MCF 10A (cell line): ENCODE results near the gene ENKUR. TPM values are rescaled to one million over a fixed set of nuclear protein-coding genes. Genes with fewer than 3 reads are reported as not detected.
A peak's percentile ranks its signal among the peaks of the same experiment; 100 is the strongest.
"Not testable (repeated sequence)": the region's sequence is repeated elsewhere in the genome, so short reads cannot be mapped to it uniquely, and the experiment has no call there.

Experiments used
- BruUV-seq: library from RNA; stranded (reverse); fragments of 400-500 nt; replicated peaks from 2 replicates; lab custom pipeline; 2021; lab: Mats Ljungman, UMichigan
- CTCF ChIA-PET: fragments of 300-600 bp; sonication (Branson Sonifier 250); formaldehyde crosslinking; extraction: SDS; loops from one replicate; lab custom pipeline; 2021; ENCODE audit warnings: antibody characterized with exemption, inconsistent platforms; lab: Yijun Ruan, JAX
- POLR2A ChIA-PET: fragments of 300-600, 350-650 bp; sonication (Branson Sonifier 250); formaldehyde crosslinking; extraction: SDS; loops from one replicate; lab custom pipeline; 2020; ENCODE audit warnings: antibody characterized with exemption, inconsistent platforms; lab: Yijun Ruan, JAX
- DNase-seq: peaks from one replicate; pipeline ENCODE4 v3.0.0-alpha.2; 2018; ENCODE audit not compliant: unreplicated experiment
- H3K27ac Mint-ChIP-seq: one replicate; pipeline ENCODE4 v1.8.0; 2022; ENCODE audit warnings: mild to moderate bottlenecking, low read depth, mixed read lengths; ENCODE audit not compliant: unreplicated experiment
- H3K27me3 Mint-ChIP-seq: one replicate; pipeline ENCODE4 v1.8.0; 2022; ENCODE audit warnings: mixed read lengths; ENCODE audit not compliant: insufficient read depth, unreplicated experiment
- H3K36me3 Mint-ChIP-seq: one replicate; pipeline ENCODE4 v1.8.0; 2022; ENCODE audit warnings: mild to moderate bottlenecking, moderate library complexity, mixed read lengths; ENCODE audit not compliant: insufficient read depth, unreplicated experiment
- H3K4me1 Mint-ChIP-seq: one replicate; pipeline ENCODE4 v1.8.0; 2022; ENCODE audit warnings: mixed read lengths; ENCODE audit not compliant: insufficient read depth, unreplicated experiment
- H3K4me3 Mint-ChIP-seq: one replicate; pipeline ENCODE4 v1.8.0; 2022; ENCODE audit warnings: mild to moderate bottlenecking, moderate library complexity, mixed read lengths; ENCODE audit not compliant: unreplicated experiment
- H3K9me3 Mint-ChIP-seq: one replicate; pipeline ENCODE4 v1.8.0; 2022; ENCODE audit warnings: mixed read lengths; ENCODE audit not compliant: unreplicated experiment
- intact Hi-C: fragments of 100-400 bp; cut with micrococcal nuclease; formaldehyde crosslinking; loops from 2 replicates; pipeline ENCODE4 v1.14.1; 2022
- total RNA-seq: library from RNA; stranded (reverse); gene quantifications from 2 replicates; pipeline ENCODE4 v1.2.3, GENCODE V29; 2022
- TF ChIP-seq, protein P1 (sequence below): fragments of 200-600 bp; IDR thresholded peaks from one replicate; pipeline ENCODE4 v1.8.0; 2022; ENCODE audit warnings: antibody characterized with exemption, mild to moderate bottlenecking; ENCODE audit not compliant: unreplicated experiment

The ENKUR gene
- total RNA-seq, 1 experiment from 2014 or later: 0.33 TPM

DNA sequence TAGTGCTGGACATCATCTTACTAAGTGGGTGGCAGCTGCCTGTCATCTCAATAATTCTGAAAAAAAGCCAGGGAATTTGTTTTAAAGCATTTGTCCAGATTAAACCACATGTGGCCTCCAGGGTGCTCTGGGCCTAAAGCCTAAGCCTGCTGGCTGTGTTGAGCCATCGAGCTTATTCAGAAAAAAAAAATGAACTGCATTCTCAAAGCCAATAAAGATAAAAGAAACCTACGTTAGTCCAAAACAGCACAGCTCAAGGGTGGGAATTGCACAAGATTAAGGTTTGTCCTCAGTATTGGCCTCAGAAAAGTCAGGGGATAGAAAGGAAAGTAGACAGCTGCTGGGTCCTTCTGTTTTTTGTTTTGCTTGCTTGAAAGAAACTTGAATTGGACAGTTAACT lies 41.0 kb downstream of the ENKUR start:
- Mint-ChIP-seq H3K27ac (peak overlapping the region; percentile 5), H3K36me3 (no peaks in the 10 kb centered on the region), H3K4me3 (no peak overlapping the region), H3K4me1 (peaks cover 11% of the 10 kb centered on the region), H3K9me3 (peaks cover 5% of the 10 kb centered on the region), H3K27me3 (no peaks in the 10 kb centered on the region)
- no TSS peak for BruUV-seq
- CTCF ChIA-PET: interaction anchor here (0.6 to 1.8 kb wide), 7 partner anchors 155 to 1085 kb away, joined by 3 to 5 read pairs (median 3); no protein-coding TSS in a partner anchor
- intact Hi-C loops: no loop called here
- POLR2A ChIA-PET: interaction anchor here (0.7 to 2.0 kb wide), 3 partner anchors 12 to 357 kb away, joined by 3 to 12 read pairs (median 3); no protein-coding TSS in a partner anchor
- TF ChIP-seq, protein P1, sequence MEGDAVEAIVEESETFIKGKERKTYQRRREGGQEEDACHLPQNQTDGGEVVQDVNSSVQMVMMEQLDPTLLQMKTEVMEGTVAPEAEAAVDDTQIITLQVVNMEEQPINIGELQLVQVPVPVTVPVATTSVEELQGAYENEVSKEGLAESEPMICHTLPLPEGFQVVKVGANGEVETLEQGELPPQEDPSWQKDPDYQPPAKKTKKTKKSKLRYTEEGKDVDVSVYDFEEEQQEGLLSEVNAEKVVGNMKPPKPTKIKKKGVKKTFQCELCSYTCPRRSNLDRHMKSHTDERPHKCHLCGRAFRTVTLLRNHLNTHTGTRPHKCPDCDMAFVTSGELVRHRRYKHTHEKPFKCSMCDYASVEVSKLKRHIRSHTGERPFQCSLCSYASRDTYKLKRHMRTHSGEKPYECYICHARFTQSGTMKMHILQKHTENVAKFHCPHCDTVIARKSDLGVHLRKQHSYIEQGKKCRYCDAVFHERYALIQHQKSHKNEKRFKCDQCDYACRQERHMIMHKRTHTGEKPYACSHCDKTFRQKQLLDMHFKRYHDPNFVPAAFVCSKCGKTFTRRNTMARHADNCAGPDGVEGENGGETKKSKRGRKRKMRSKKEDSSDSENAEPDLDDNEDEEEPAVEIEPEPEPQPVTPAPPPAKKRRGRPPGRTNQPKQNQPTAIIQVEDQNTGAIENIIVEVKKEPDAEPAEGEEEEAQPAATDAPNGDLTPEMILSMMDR: no peak
- DNase-seq: peak; percentile 67

DNA sequence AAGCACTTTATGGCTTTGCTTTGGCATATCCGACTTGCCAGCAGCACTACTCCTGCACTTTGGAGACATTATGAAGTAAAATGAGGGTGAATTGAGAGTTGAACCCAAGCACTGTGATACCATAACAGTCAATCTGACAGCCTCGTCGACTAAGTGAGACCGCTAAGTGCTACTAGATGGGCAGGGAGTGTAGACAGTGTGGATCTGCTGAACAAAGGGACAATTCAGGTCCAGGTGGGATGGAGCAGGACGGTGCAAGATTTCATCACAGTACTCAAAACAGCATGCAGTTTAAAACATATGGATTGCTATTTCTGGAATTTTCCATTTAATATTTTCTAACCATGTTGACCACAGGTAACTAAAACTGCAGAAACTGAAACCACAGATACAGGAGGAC lies 42.8 kb downstream of the ENKUR start:
- no peaks in the 10 kb centered on the region for H3K36me3 Mint-ChIP-seq
- ChIA-PET POLR2A (interaction anchor here (3.4 kb wide), 1 partner anchor 11 kb away, joined by 14 read pairs; no protein-coding TSS in a partner anchor), CTCF (no interaction called here)
- no peak overlapping the region for H3K27ac Mint-ChIP-seq
- no peaks in the 10 kb centered on the region for H3K9me3 Mint-ChIP-seq
- TF ChIP-seq, protein P1: no peak
- BruUV-seq: no TSS peak
- no peaks in the 10 kb centered on the region for H3K27me3 Mint-ChIP-seq
- H3K4me1 Mint-ChIP-seq: peaks cover 11% of the 10 kb centered on the region
- intact Hi-C loops: no loop called here
- DNase-seq: no peak
- no peak overlapping the region for H3K4me3 Mint-ChIP-seq

DNA sequence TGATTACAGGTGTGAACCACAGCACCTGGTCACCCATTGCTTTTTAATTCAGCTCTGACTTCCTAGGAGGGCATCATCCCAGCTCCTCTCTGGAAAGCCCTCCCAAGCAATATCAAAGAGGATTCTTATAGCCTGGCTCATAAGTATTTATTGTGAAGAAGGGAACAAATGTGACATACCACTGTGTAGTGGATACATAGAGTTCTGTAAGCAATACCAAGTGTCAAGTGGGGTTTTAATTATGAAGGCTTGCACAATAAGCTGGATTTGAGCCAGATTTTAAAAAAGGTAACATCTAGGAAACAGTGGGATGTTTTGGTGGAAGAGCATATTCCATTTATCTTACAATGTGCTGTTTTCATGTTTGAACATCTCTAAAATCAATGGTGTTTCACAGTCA lies 44.6 kb downstream of the ENKUR start:
- no TSS peak for BruUV-seq

DNA sequence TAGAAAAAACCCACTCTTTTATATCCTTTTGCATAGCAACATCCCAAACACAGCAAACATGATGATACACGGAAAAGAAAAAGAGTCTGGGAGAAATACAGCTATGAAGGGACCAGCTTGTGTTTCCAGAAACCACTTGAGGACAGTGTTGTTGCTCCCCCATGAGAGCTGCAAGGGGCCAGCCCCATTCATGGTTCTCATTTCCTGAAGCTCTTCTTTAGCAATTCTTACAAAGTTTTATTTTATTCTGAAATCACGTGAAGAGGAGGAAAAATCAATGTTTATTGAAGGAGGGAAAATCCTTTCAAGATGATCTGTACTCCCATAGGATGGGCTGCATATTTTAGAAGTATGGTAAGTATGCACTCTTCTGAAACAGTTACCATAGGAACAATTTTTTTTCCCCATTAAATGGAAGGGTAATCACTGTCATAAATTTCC lies 46.1 kb downstream of the ENKUR start:
- ChIA-PET POLR2A (interaction anchor here (3.4 kb wide), 1 partner anchor 7 kb away, joined by 14 read pairs; no protein-coding TSS in a partner anchor), CTCF (interaction anchor here (0.6 to 1.9 kb wide), 5 partner anchors 11 to 228 kb away, joined by 3 to 6 read pairs (median 3); no protein-coding TSS in a partner anchor)
- Mint-ChIP-seq H3K27ac (no peak overlapping the region), H3K4me3 (no peak overlapping the region), H3K4me1 (peaks cover 5% of the 10 kb centered on the region), H3K36me3 (no peaks in the 10 kb centered on the region), H3K27me3 (no peaks in the 10 kb centered on the region), H3K9me3 (no peaks in the 10 kb centered on the region)
- intact Hi-C loops: no loop called here
- no TSS peak for BruUV-seq
- TF ChIP-seq, protein P1: no peak
- DNase-seq: no peak

More for the DNA sequence above, 44.6 kb downstream of the ENKUR start:
- TF ChIP-seq, protein P1: no peak
- Mint-ChIP-seq H3K9me3 (no peaks in the 10 kb centered on the region), H3K27ac (no peak overlapping the region), H3K36me3 (no peaks in the 10 kb centered on the region), H3K4me1 (peaks cover 11% of the 10 kb centered on the region), H3K27me3 (no peaks in the 10 kb centered on the region), H3K4me3 (no peak overlapping the region)
- peak; percentile 24 for DNase-seq
- ChIA-PET CTCF (interaction anchor here (0.7 to 1.9 kb wide), 4 partner anchors 26 to 233 kb away, joined by 3 to 6 read pairs (median 4); no protein-coding TSS in a partner anchor), POLR2A (interaction anchor here (3.4 kb wide), 1 partner anchor 9 kb away, joined by 14 read pairs; no protein-coding TSS in a partner anchor)
- intact Hi-C loops: no loop called here

DNA sequence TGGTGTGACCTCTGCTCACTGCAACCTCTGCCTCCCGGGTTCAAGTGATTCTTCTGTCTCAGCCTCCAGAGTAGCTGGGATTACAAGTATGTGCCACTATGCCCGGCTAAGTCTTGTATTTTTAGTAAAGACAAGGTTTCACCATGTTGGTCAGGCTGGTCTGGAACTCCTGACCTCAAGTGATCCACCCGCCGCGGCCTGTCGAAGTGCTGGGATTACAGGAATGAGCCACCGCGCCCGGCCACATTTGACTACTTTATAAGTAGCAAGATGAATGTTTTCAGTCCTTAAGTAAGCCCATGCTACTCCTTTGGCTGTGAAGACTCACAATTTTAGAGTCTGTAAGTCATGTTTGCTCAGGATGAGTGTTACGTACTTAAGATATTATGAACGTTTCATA lies 47.0 kb downstream of the ENKUR start:
- BruUV-seq, H3K27ac Mint-ChIP-seq, H3K4me3 Mint-ChIP-seq, H3K36me3 Mint-ChIP-seq, DNase-seq, POLR2A ChIA-PET, H3K4me1 Mint-ChIP-seq, H3K9me3 Mint-ChIP-seq, H3K27me3 Mint-ChIP-seq, intact Hi-C loops: not testable (repeated sequence)
- CTCF ChIA-PET: interaction anchor here (1.3 kb wide), 1 partner anchor 12 kb away, joined by 3 read pairs; no protein-coding TSS in a partner anchor
